HFFc6 (cell line): ENCODE results near the gene ZNF526. TPM values are rescaled to one million over a fixed set of nuclear protein-coding genes. Genes with fewer than 3 reads are reported as not detected.

Experiments used
- DNase-seq: peaks from one replicate; pipeline ENCODE4 v3.0.0-alpha.2; 2018
- H3K27ac Mint-ChIP-seq: 2 replicates; pipeline ENCODE4 v1.8.0; 2020; ENCODE audit warnings: mild to moderate bottlenecking, mixed read lengths
- H3K27me3 Mint-ChIP-seq: 2 replicates; pipeline ENCODE4 v1.8.0; 2021; ENCODE audit warnings: mild to moderate bottlenecking, moderate library complexity, mixed read lengths; ENCODE audit not compliant: insufficient read depth
- H3K36me3 Mint-ChIP-seq: 2 replicates; pipeline ENCODE4 v1.8.0; 2021; ENCODE audit warnings: low read depth, mixed read lengths
- H3K4me1 Mint-ChIP-seq: 2 replicates; pipeline ENCODE4 v1.8.0; 2020; ENCODE audit warnings: low read depth, mixed read lengths
- H3K4me3 Mint-ChIP-seq: 2 replicates; pipeline ENCODE4 v1.8.0; 2020; ENCODE audit warnings: mild to moderate bottlenecking, moderate library complexity, mixed read lengths
- H3K9me3 Mint-ChIP-seq: 2 replicates; pipeline ENCODE4 v1.8.0; 2020; ENCODE audit warnings: mild to moderate bottlenecking, mixed read lengths
- CTCF ChIP-seq: fragments of 200-600 bp; sonication (generic); IDR thresholded peaks from 2 replicates; pipeline ENCODE4 v1.5.0; 2021; ENCODE audit warnings: antibody characterized with exemption, mild to moderate bottlenecking
- long read RNA-seq: library from polyadenylated mRNA; unstranded; transcript quantifications from one replicate; pipeline ENCODE4 v2.0.0, GENCODE V29; 2019
- total RNA-seq, 6 experiments: library from RNA; stranded (reverse); fragmentation: NEBNext Ultra II Directional; extraction: Animal tissue kit (Norgen Biotek cat#: 25700); gene quantifications; 2 replicates in 1 of 6; 3 replicates in 5 of 6; pipeline ENCODE4 v1.2.3, GENCODE V29; 2021

The ZNF526 gene, protein sequence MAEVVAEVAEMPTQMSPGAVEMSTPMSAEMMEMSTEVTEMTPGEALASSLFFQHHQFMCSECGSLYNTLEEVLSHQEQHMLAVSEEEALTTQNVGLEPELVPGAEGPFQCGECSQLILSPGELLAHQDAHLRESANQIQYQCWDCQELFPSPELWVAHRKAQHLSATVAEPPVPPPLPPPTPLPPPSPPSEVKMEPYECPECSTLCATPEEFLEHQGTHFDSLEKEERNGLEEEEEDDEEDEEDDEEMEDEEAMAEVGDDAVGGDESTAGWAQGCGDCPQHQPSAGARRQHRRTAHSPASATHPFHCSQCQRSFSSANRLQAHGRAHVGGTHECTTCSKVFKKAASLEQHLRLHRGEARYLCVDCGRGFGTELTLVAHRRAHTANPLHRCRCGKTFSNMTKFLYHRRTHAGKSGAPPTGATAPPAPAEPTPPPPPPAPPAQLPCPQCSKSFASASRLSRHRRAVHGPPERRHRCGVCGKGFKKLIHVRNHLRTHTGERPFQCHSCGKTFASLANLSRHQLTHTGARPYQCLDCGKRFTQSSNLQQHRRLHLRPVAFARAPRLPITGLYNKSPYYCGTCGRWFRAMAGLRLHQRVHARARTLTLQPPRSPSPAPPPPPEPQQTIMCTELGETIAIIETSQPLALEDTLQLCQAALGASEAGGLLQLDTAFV
- total RNA-seq = 10 to 100 TPM; 14.0 to 18.2 (median 16.1) TPM
- long read RNA-seq, full-length matches to known transcripts = 2 of 6 reads
- long read RNA-seq, partial matches to known transcripts = 0 of 6 reads
- long read RNA-seq, other reads (novel, unspliced or antisense) = 4 of 6 reads

DNA sequence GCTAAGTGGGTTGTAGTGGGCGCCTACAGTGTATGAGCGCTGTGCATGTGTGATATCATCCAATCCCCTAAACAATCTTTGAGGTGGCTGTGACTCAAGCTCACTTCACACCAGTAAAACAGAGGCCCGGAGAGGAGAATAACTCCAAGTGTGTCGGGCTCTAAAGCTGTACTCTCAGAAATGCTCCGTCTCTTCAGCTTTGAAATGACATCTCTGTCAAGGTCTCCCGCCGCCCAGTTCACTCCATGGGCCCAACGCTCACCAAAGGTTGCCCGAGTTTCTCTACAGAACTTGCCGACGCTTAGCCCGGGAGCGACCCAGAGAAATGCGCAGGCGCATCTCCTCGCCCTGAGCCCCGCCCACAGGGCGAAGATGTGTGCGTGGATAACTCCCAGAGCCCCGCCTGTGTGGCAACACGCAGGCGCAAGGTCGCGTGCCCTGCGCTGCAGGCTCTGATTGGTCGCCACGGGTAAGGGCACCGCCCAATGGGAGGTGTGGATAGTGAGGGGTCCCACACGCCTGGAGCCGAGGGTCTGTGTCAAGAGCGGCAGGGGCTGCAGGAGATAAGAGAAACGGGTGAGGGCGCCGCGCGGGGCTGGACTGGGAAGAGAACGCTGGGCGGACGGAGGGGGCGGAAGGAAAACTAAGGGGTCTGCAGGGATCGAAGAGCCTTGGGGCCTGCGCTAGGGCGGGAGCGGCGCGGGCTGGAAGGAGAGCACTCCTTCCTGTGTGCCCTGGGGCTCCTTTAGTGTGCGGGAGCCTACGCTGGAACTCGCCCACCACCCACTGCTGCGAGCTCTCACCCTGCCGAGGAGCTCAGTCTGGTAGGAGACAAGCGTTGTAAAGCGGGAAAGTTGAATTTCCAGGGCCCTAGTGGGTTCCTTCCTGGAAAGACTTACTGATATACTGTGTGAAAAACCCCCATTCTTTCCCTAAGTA is at the start of gene ZNF526:
TSS of gene ZNF526 (plus strand) at position 501 of the 939 bp plus-strand sequence. CDS start 4,092 bp downstream, outside the sequence.
- H3K4me3 Mint-ChIP-seq = peak within 1 kb of the TSS; percentile 96
- peaks cover 45% of the 10 kb centered on the region for H3K4me1 Mint-ChIP-seq
- peak; percentile 96 for DNase-seq
- no peak for TF ChIP-seq CTCF
- H3K36me3 Mint-ChIP-seq = peaks cover 29% of the 10 kb centered on the region
- peak within 1 kb of the TSS; percentile 100 for H3K27ac Mint-ChIP-seq
- H3K9me3 Mint-ChIP-seq = peaks cover 5% of the 10 kb centered on the region; the same call in 1 of the 2 replicates
- H3K27me3 Mint-ChIP-seq = peaks cover 2% of the 10 kb centered on the region; the same call in 1 of the 2 replicates

GRCh38 chr19:42170715-42171114 is 49.4 kb upstream of the ZNF526 start:
- TF ChIP-seq CTCF = no peak
- H3K36me3 Mint-ChIP-seq = no peaks in the 10 kb centered on the region
- H3K4me3 Mint-ChIP-seq = no peak overlapping the region
- H3K27me3 Mint-ChIP-seq = peaks cover 27% of the 10 kb centered on the region
- no peak overlapping the region for H3K27ac Mint-ChIP-seq
- no peaks in the 10 kb centered on the region for H3K9me3 Mint-ChIP-seq
- H3K4me1 Mint-ChIP-seq = peaks cover under 1% of the 10 kb centered on the region
- DNase-seq = no peak

- Mint-ChIP-seq H3K27ac (no peak overlapping the region), H3K4me1 (peaks cover 8% of the 10 kb centered on the region), H3K27me3 (peaks cover 22% of the 10 kb centered on the region), H3K36me3 (no peaks in the 10 kb centered on the region), H3K4me3 (no peak overlapping the region), H3K9me3 (no peaks in the 10 kb centered on the region)
- no peak for DNase-seq
- no peak for TF ChIP-seq CTCF
These were observed 47.9 kb upstream of the ZNF526 start for GRCh38 chr19:42172261-42172660.

DNA sequence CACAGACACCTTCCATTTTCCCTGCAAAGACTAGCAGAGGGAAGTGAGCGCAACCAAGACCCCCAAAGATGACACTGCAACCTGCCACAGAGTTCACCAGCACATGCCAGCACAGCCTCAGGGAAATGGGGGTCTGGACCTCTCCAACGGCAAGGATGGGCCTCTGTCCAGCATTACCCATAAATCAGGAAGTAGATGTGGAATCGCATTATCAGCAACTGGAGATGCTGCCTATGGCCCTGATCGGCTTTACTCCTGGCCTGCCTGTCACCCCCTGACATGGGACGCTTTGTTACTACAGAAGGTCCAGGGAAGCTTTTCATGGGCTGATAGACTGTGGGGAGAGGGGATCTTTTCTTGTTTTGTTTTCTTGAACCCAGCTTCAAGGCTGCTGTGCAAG is 46.4 kb upstream of the ZNF526 start:
- H3K27ac Mint-ChIP-seq = no peak overlapping the region
- no peak for TF ChIP-seq CTCF
- no peaks in the 10 kb centered on the region for H3K36me3 Mint-ChIP-seq
- peaks cover 8% of the 10 kb centered on the region for H3K4me1 Mint-ChIP-seq
- peaks cover 21% of the 10 kb centered on the region for H3K27me3 Mint-ChIP-seq
- H3K4me3 Mint-ChIP-seq = no peak overlapping the region
- H3K9me3 Mint-ChIP-seq = no peaks in the 10 kb centered on the region
- DNase-seq = no peak

DNA sequence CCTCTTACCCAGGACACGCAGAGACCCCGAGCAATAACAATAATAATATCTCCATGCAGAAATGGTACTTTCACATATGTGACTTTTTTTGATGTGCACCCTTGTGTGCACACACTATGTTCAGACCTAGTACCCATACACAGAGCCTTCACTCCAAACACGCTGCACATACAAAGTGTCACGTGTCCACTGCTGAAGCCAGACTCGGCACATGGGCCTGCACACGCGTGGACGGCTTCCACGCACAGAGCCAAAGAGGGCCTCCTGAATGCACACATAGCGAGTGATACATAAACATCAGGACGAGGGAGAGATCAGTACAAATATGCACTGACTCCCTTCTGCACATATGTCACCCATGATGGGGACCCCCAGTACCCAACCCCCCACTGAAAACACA is 45.9 kb upstream of the ZNF526 start:
- DNase-seq = no peak
- no peaks in the 10 kb centered on the region for H3K36me3 Mint-ChIP-seq
- H3K4me1 Mint-ChIP-seq = peaks cover 8% of the 10 kb centered on the region
- H3K9me3 Mint-ChIP-seq = no peaks in the 10 kb centered on the region
- peaks cover 18% of the 10 kb centered on the region for H3K27me3 Mint-ChIP-seq
- H3K4me3 Mint-ChIP-seq = no peak overlapping the region
- no peak overlapping the region for H3K27ac Mint-ChIP-seq
- TF ChIP-seq CTCF = no peak
